GM13976 (cell line): ENCODE results near the gene TNFRSF18.

Experiments used
- DNase-seq: peaks from one replicate; pipeline ENCODE4 v3.0.0; 2012; ENCODE audit warnings: low spot score
- CTCF ChIP-seq: IDR thresholded peaks from 2 replicates; pipeline ENCODE4 v1.5.1; 2012; ENCODE audit warnings: borderline replicate concordance, mild to moderate bottlenecking; ENCODE audit not compliant: insufficient read depth; ENCODE audit errors: extremely low read depth, missing control alignments, control extremely low read depth
- in situ Hi-C: fragments of 300-500 bp; cut with MboI; formaldehyde crosslinking; loops from one replicate; pipeline ENCODE4 v1.12.0; 2022; ENCODE audit warnings: low sequenced_read_pairs, mixed read lengths, inconsistent platforms; ENCODE audit not compliant: unreplicated experiment

The TNFRSF18 gene

GRCh38 chr1:1204425-1204920 is 1.9 kb downstream of the TNFRSF18 start:
- no peak for DNase-seq
- in situ Hi-C loops, result no loop called here
- no peak for TF ChIP-seq CTCF

- no peak for TF ChIP-seq CTCF
- in situ Hi-C loops, result no loop called here
- DNase-seq, result no peak
Measured at GRCh38 chr1:1203561-1204424, 2.6 kb downstream of the TNFRSF18 start.

- in situ Hi-C loops, result no loop called here
- no peak for TF ChIP-seq CTCF
- no peak for DNase-seq
Measured at GRCh38 chr1:1202831-1203560, 3.4 kb downstream of the TNFRSF18 start.

GRCh38 chr1:1200876-1201810 is 5.2 kb downstream of the TNFRSF18 start:
- in situ Hi-C loops, result no loop called here
- no peak for TF ChIP-seq CTCF
- DNase-seq, result peak; percentile 90

GRCh38 chr1:1199961-1200875 is 6.2 kb downstream of the TNFRSF18 start:
- no peak for DNase-seq
- no peak for TF ChIP-seq CTCF
- in situ Hi-C loops, result no loop called here
